ENCODE data around the gene FAM118B. TPM values are rescaled to one million over a fixed set of nuclear protein-coding genes. Genes with fewer than 3 reads are reported as not detected.

FAM118B gene
- total RNA-seq, 5 donors from 2014 or later (not counting 1 experiment from before 2014, with no cell fraction given): 4.2 to 11.9 (median 11.0) TPM

- WGBS (ENCODE audit: insufficient coverage): 10% methylated on average over 7 of the region's 15 CpGs
- no peaks in the 10 kb centered on the region for H3K27me3 Mint-ChIP-seq
- peaks cover 9% of the 10 kb centered on the region for H3K36me3 Mint-ChIP-seq
Measured at GRCh38 chr11:126282361-126282735, 70.8 kb downstream of the FAM118B start.

GRCh38 chr11:126282736-126283591 is 71.4 kb downstream of the FAM118B start, which contains the start of gene TIRAP:
TIRAP (plus strand) TSS chr11:126283093; CDS start chr11:126290895, 7,802 bp downstream.
- ATAC-seq (replicated peaks in 1 of 4) (peak; percentile 73 to 80 (median 76)), DNase-seq (peak; percentile 39 to 78 (median 62))
- Histone ChIP-seq H3K27ac (ENCODE audit: low read length) (peak within 1 kb of the TSS; percentile 77), H3K4me3 (ENCODE audit: control insufficient read depth in 1 of 2, extremely low read depth in 1 of 2, low read length in 1 of 2) (peak within 1 kb of the TSS; percentile 64 to 85), H3K27me3 (replicated peaks in 1 of 2; ENCODE audit: control insufficient read depth in 2 of 2, extremely low read depth in 1 of 2, insufficient read depth in 2 of 2, low read length in 1 of 2) (no peaks in the 10 kb centered on the region), H3K36me3 (ENCODE audit: control insufficient read depth in 2 of 2, extremely low read depth in 1 of 2, insufficient read depth in 1 of 2, low read length in 1 of 2) (peaks cover 0 to 4% of the 10 kb centered on the region in 2 donors), H3K9me3 (no peaks in the 10 kb centered on the region), H3K4me1 (ENCODE audit: control insufficient read depth in 1 of 2, extremely low read depth in 1 of 2, insufficient read depth in 2 of 2, low read length in 2 of 2) (peaks cover 11 to 52% of the 10 kb centered on the region in 2 experiments)
- ChIA-PET CTCF (interaction anchor here (0.6 to 1.0 kb wide), 3 partner anchors 21 to 1521 kb away, joined by 3 to 8 read pairs (median 3); partner anchors contain the start of genes DCPS (in 1 of the 2) and ESAM (in 1 of the 2)), POLR2A (interaction anchor here (0.5 to 1.2 kb wide), 6 partner anchors 10 to 686 kb away, joined by 3 to 13 read pairs (median 4); partner anchors contain the start of genes FOXRED1 (in 1 of the 2) and SRPRA (in 1 of the 2))
- Mint-ChIP-seq H3K9me3 (no peaks in the 10 kb centered on the region), H3K36me3 (peaks cover 3% of the 10 kb centered on the region), H3K27ac (peak within 1 kb of the TSS; percentile 97 to 98), H3K4me1 (peaks cover 47 to 59% (median 49%) of the 10 kb centered on the region in 3 donors), H3K4me3 (peak within 1 kb of the TSS; percentile 86 to 95 (median 90)), H3K27me3 (no peaks in the 10 kb centered on the region)
- WGBS (ENCODE audit: insufficient coverage): under 1% methylated on average over 76 of the region's 82 CpGs

More at GRCh38 chr11:126282361-126282735, 70.8 kb downstream of the FAM118B start:
- H3K4me1 ChIP-seq (ENCODE audit: control insufficient read depth in 1 of 2, extremely low read depth in 1 of 2, insufficient read depth in 2 of 2, low read length in 2 of 2): peaks cover 11 to 52% of the 10 kb centered on the region in 2 experiments
- Mint-ChIP-seq H3K9me3 (no peaks in the 10 kb centered on the region), H3K4me1 (peaks cover 47 to 59% (median 48%) of the 10 kb centered on the region in 3 donors), H3K27ac (peak overlapping the region; percentile 95 to 98), H3K4me3 (peak overlapping the region; percentile 86 to 95 (median 90))
- ChIA-PET POLR2A (interaction anchor here (0.6 to 1.1 kb wide), 3 partner anchors 10 to 37 kb away, joined by 4 to 5 read pairs (median 4); no protein-coding TSS in a partner anchor), CTCF (no interaction called here)
- no peaks in the 10 kb centered on the region for H3K27me3 ChIP-seq (replicated peaks in 1 of 2; ENCODE audit: control insufficient read depth in 2 of 2, extremely low read depth in 1 of 2, insufficient read depth in 2 of 2, low read length in 1 of 2)
- ATAC-seq (replicated peaks in 1 of 4) (peak; percentile 46 to 69 (median 56)), DNase-seq (peak in 30 of 35 experiments; percentile 18 to 64 (median 36))
- H3K9me3 ChIP-seq: no peaks in the 10 kb centered on the region
- H3K27ac ChIP-seq (ENCODE audit: low read length): peak overlapping the region; percentile 77
- peaks cover 0 to 5% of the 10 kb centered on the region in 2 donors for H3K36me3 ChIP-seq (ENCODE audit: control insufficient read depth in 2 of 2, extremely low read depth in 1 of 2, insufficient read depth in 1 of 2, low read length in 1 of 2)
- H3K4me3 ChIP-seq (ENCODE audit: control insufficient read depth in 1 of 2, extremely low read depth in 1 of 2, low read length in 1 of 2): peak overlapping the region; percentile 64 to 79

DNA sequence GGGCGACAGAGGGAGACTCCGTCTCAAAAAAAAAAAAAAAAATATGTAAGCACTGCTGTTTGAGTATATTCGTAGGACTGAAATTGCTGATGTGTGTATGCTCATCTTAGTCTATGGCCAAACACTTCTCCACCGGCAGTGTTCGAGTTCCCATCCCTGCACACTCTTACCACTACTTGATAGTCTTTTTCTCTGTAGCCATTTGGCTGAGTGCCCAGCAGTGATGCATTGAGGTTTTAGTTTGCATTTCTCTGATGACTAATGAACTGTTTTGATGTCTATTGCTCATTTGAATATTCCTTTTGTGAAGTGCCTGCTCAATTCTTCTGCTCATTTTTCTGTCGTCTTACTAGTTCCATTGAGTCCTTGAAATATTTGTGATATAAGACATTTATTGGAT is 73.2 kb downstream of the FAM118B start:
- ChIA-PET CTCF (interaction anchor here in 1 of 2 donors (0.6 kb wide), 1 partner anchor 716 kb away, joined by 4 read pairs; no protein-coding TSS in a partner anchor), POLR2A (no interaction called here)
- no peaks in the 10 kb centered on the region for H3K9me3 ChIP-seq
- no peaks in the 10 kb centered on the region for H3K9me3 Mint-ChIP-seq
- H3K27ac Mint-ChIP-seq: peak overlapping the region; percentile 61 to 77
- H3K4me1 ChIP-seq (ENCODE audit: control insufficient read depth in 1 of 2, extremely low read depth in 1 of 2, insufficient read depth in 2 of 2, low read length in 2 of 2): peaks cover 11 to 52% of the 10 kb centered on the region in 2 experiments
- ATAC-seq (replicated peaks in 1 of 4): peak; percentile 20 to 49 (median 42)
- peak overlapping the region in 1 of 2 donors; percentile 4 for H3K4me3 ChIP-seq (ENCODE audit: control insufficient read depth in 1 of 2, extremely low read depth in 1 of 2, low read length in 1 of 2)
- H3K36me3 ChIP-seq (ENCODE audit: control insufficient read depth in 2 of 2, extremely low read depth in 1 of 2, insufficient read depth in 1 of 2, low read length in 1 of 2): peaks cover 0 to 9% of the 10 kb centered on the region in 2 donors
- DNase-seq: peak; percentile 53 to 88 (median 73)
- H3K36me3 Mint-ChIP-seq: peaks cover 9% of the 10 kb centered on the region
- H3K27me3 Mint-ChIP-seq: no peaks in the 10 kb centered on the region
- no peaks in the 10 kb centered on the region for H3K27me3 ChIP-seq (replicated peaks in 1 of 2; ENCODE audit: control insufficient read depth in 2 of 2, extremely low read depth in 1 of 2, insufficient read depth in 2 of 2, low read length in 1 of 2)
- H3K4me3 Mint-ChIP-seq: peak overlapping the region; percentile 78 to 95 (median 86)
- WGBS (ENCODE audit: insufficient coverage): no CpG with 5 or more reads among the region's 6 CpGs
- H3K4me1 Mint-ChIP-seq: peaks cover 47 to 52% (median 47%) of the 10 kb centered on the region in 3 donors
- no peak overlapping the region for H3K27ac ChIP-seq (ENCODE audit: low read length)

DNA sequence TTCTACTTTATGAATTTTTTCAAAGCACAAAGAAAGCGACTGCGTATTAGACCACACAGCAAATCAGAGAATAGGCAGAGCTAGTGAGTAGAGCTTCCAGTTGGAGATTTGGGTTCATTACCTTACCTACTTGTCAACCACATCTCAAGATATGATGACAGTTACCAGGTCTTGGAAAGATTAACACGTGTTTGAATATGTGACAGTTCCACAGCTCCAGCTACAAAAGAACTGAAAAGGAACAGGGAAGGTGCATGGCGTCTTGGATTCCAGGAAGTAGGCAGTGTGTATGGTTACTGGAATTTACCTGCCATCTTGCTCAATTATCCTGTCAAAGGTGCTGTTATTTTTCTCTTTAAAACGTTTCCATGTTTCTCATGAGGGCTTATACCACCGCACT is 76.7 kb downstream of the FAM118B start:
- peaks cover 5 to 39% of the 10 kb centered on the region in 2 donors for H3K36me3 ChIP-seq (ENCODE audit: control insufficient read depth in 2 of 2, extremely low read depth in 1 of 2, insufficient read depth in 1 of 2, low read length in 1 of 2)
- no peak overlapping the region for H3K4me3 Mint-ChIP-seq
- H3K27me3 Mint-ChIP-seq: no peaks in the 10 kb centered on the region
- no peak overlapping the region for H3K27ac Mint-ChIP-seq
- peaks cover 3 to 23% of the 10 kb centered on the region in 2 experiments for H3K4me1 ChIP-seq (ENCODE audit: control insufficient read depth in 1 of 2, extremely low read depth in 1 of 2, insufficient read depth in 2 of 2, low read length in 2 of 2)
- peaks cover 23 to 27% (median 24%) of the 10 kb centered on the region in 3 donors for H3K4me1 Mint-ChIP-seq
- H3K9me3 ChIP-seq: no peaks in the 10 kb centered on the region
- no peaks in the 10 kb centered on the region for H3K27me3 ChIP-seq (replicated peaks in 1 of 2; ENCODE audit: control insufficient read depth in 2 of 2, extremely low read depth in 1 of 2, insufficient read depth in 2 of 2, low read length in 1 of 2)
- POLR2A ChIA-PET: no interaction called here
- H3K36me3 Mint-ChIP-seq: peaks cover 33% of the 10 kb centered on the region
- H3K27ac ChIP-seq (ENCODE audit: low read length): no peak overlapping the region
- CTCF ChIA-PET: no interaction called here
- H3K4me3 ChIP-seq (ENCODE audit: control insufficient read depth in 1 of 2, extremely low read depth in 1 of 2, low read length in 1 of 2): no peak overlapping the region
- 89% methylated on average over 2 of the region's 6 CpGs for WGBS (ENCODE audit: insufficient coverage)
- ATAC-seq (replicated peaks in 1 of 4): no peak
- H3K9me3 Mint-ChIP-seq: no peaks in the 10 kb centered on the region
- no peak for DNase-seq

GRCh38 chr11:126290887-126291286 is 79.3 kb downstream of the FAM118B start:
- peaks cover 43% of the 10 kb centered on the region for H3K36me3 Mint-ChIP-seq
- DNase-seq (no peak), ATAC-seq (replicated peaks in 1 of 4) (no peak)
- no peaks in the 10 kb centered on the region for H3K27me3 Mint-ChIP-seq
- peaks cover 4 to 9% (median 6%) of the 10 kb centered on the region in 3 donors for H3K4me1 Mint-ChIP-seq
- no peaks in the 10 kb centered on the region for H3K4me1 ChIP-seq (ENCODE audit: control insufficient read depth in 1 of 2, extremely low read depth in 1 of 2, insufficient read depth in 2 of 2, low read length in 2 of 2)
- peaks cover 5 to 48% of the 10 kb centered on the region in 2 donors for H3K36me3 ChIP-seq (ENCODE audit: control insufficient read depth in 2 of 2, extremely low read depth in 1 of 2, insufficient read depth in 1 of 2, low read length in 1 of 2)
- ChIA-PET CTCF (interaction anchor here in 1 of 2 donors (0.6 kb wide), 1 partner anchor 14 kb away, joined by 3 read pairs; no protein-coding TSS in a partner anchor), POLR2A (interaction anchor here in 1 of 2 donors (0.5 to 0.6 kb wide), 2 partner anchors 8 to 368 kb away, joined by 3 read pairs; no protein-coding TSS in a partner anchor)
- no peaks in the 10 kb centered on the region for H3K27me3 ChIP-seq (replicated peaks in 1 of 2; ENCODE audit: control insufficient read depth in 2 of 2, extremely low read depth in 1 of 2, insufficient read depth in 2 of 2, low read length in 1 of 2)
- 97% methylated on average over 12 of the region's 12 CpGs for WGBS (ENCODE audit: insufficient coverage)
- H3K27ac ChIP-seq (ENCODE audit: low read length): no peak overlapping the region
- no peak overlapping the region for H3K4me3 ChIP-seq (ENCODE audit: control insufficient read depth in 1 of 2, extremely low read depth in 1 of 2, low read length in 1 of 2)
- peak overlapping the region in 1 of 2 donors; percentile 16 for H3K27ac Mint-ChIP-seq
- H3K9me3 Mint-ChIP-seq: no peaks in the 10 kb centered on the region
- H3K9me3 ChIP-seq: no peaks in the 10 kb centered on the region
- H3K4me3 Mint-ChIP-seq: no peak overlapping the region

DNA sequence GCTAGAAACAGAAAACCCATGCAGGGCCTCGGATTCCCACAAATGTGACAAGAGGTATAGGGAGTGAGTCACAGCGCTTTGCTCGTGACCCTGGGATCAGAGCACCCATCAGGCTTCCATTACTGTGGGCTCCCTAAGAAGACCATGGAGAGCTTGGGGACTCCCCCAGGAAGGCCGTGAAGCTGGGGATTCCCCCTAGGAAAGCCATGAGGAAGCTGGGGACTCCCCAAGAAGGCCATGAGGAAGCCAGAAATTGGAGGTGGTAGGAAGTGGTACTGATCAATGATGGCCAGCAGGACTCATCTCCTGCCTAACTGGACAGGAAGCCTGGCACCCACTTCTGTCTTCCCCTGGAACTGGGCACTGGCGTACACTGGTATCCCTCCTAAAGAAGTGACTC is 82.1 kb downstream of the FAM118B start:
- H3K27ac Mint-ChIP-seq: no peak overlapping the region
- no peaks in the 10 kb centered on the region for H3K9me3 Mint-ChIP-seq
- no peak overlapping the region for H3K4me3 Mint-ChIP-seq
- DNase-seq (no peak), ATAC-seq (replicated peaks in 1 of 4) (no peak)
- H3K9me3 ChIP-seq: no peaks in the 10 kb centered on the region
- peaks cover 48% of the 10 kb centered on the region for H3K36me3 Mint-ChIP-seq
- H3K36me3 ChIP-seq (ENCODE audit: control insufficient read depth in 2 of 2, extremely low read depth in 1 of 2, insufficient read depth in 1 of 2, low read length in 1 of 2): peaks cover 5 to 44% of the 10 kb centered on the region in 2 donors
- ChIA-PET CTCF (no interaction called here), POLR2A (no interaction called here)
- peaks cover 0 to 10% (median 5%) of the 10 kb centered on the region in 3 donors for H3K4me1 Mint-ChIP-seq
- WGBS (ENCODE audit: insufficient coverage): 74% methylated on average over 4 of the region's 5 CpGs
- H3K4me1 ChIP-seq (ENCODE audit: control insufficient read depth in 1 of 2, extremely low read depth in 1 of 2, insufficient read depth in 2 of 2, low read length in 2 of 2): no peaks in the 10 kb centered on the region
- no peak overlapping the region for H3K4me3 ChIP-seq (ENCODE audit: control insufficient read depth in 1 of 2, extremely low read depth in 1 of 2, low read length in 1 of 2)
- H3K27me3 ChIP-seq (replicated peaks in 1 of 2; ENCODE audit: control insufficient read depth in 2 of 2, extremely low read depth in 1 of 2, insufficient read depth in 2 of 2, low read length in 1 of 2): no peaks in the 10 kb centered on the region
- H3K27ac ChIP-seq (ENCODE audit: low read length): no peak overlapping the region
- no peaks in the 10 kb centered on the region for H3K27me3 Mint-ChIP-seq

Data from T-cell (primary cell).